ENCODE data around the gene MYO18B.

MYO18B gene

GRCh38 chr22:25843660-25844405 lies 101.8 kb downstream of the MYO18B start:
- TF ChIP-seq TSHZ2 (CRISPR knock-in tag; IDR thresholded peaks at IDR 0.05) (no peak), ESRRG (CRISPR knock-in tag; IDR thresholded peaks at IDR 0.05) (no peak), CSRNP3 (CRISPR knock-in tag; IDR thresholded peaks at IDR 0.05) (no peak), POU6F1 (CRISPR knock-in tag; IDR thresholded peaks at IDR 0.05; ENCODE audit: borderline replicate concordance, low read depth) (no peak), PPARA (CRISPR knock-in tag; IDR thresholded peaks at IDR 0.05; ENCODE audit: borderline replicate concordance) (no peak), OSR1 (CRISPR knock-in tag; IDR thresholded peaks at IDR 0.05) (no peak), SNAI2 (CRISPR knock-in tag; IDR thresholded peaks at IDR 0.05) (no peak), ZC3H10 (CRISPR knock-in tag; IDR thresholded peaks at IDR 0.05) (no peak), TCF4 (CRISPR knock-in tag; IDR thresholded peaks at IDR 0.05; ENCODE audit: borderline replicate concordance) (no peak), ZNF8 (CRISPR knock-in tag; IDR thresholded peaks at IDR 0.05) (no peak)

GRCh38 chr22:25844601-25845000 lies 102.6 kb downstream of the MYO18B start:
- no peak for ATAC-seq
- TF ChIP-seq ZC3H10 (CRISPR knock-in tag; IDR thresholded peaks at IDR 0.05): no peak
- no peak for TF ChIP-seq ZNF70 (CRISPR knock-in tag; IDR thresholded peaks at IDR 0.05)
- no peak for TF ChIP-seq ZFP3 (CRISPR knock-in tag; IDR thresholded peaks at IDR 0.05)

More at GRCh38 chr22:25843660-25844405, 101.8 kb downstream of the MYO18B start:
- ATAC-seq: no peak

- ATAC-seq: no peak
- TF ChIP-seq ARNTL (CRISPR knock-in tag; IDR thresholded peaks at IDR 0.05; ENCODE audit: borderline replicate concordance, low read depth) (no peak), TSHZ2 (CRISPR knock-in tag; IDR thresholded peaks at IDR 0.05) (no peak), ZNF8 (CRISPR knock-in tag; IDR thresholded peaks at IDR 0.05) (no peak), ZNF70 (CRISPR knock-in tag; IDR thresholded peaks at IDR 0.05) (no peak)
These were observed 104.2 kb downstream of the MYO18B start for GRCh38 chr22:25845985-25846745.

GRCh38 chr22:25847451-25847850 lies 105.5 kb downstream of the MYO18B start:
- no peak for ATAC-seq
- TF ChIP-seq PATZ1 (CRISPR knock-in tag; IDR thresholded peaks at IDR 0.05; ENCODE audit: borderline replicate concordance) (no peak), CREB5 (CRISPR knock-in tag; IDR thresholded peaks at IDR 0.05; ENCODE audit: low read depth) (no peak), TCF4 (CRISPR knock-in tag; IDR thresholded peaks at IDR 0.05; ENCODE audit: borderline replicate concordance) (no peak), ZFP30 (CRISPR knock-in tag; IDR thresholded peaks at IDR 0.05) (no peak), POU6F1 (CRISPR knock-in tag; IDR thresholded peaks at IDR 0.05; ENCODE audit: borderline replicate concordance, low read depth) (no peak), ZFP3 (CRISPR knock-in tag; IDR thresholded peaks at IDR 0.05) (no peak), OSR1 (CRISPR knock-in tag; IDR thresholded peaks at IDR 0.05) (no peak), SNAI2 (CRISPR knock-in tag; IDR thresholded peaks at IDR 0.05) (no peak), ZC3H10 (CRISPR knock-in tag; IDR thresholded peaks at IDR 0.05) (no peak), TOX (CRISPR knock-in tag; IDR thresholded peaks at IDR 0.05; ENCODE audit: borderline replicate concordance) (no peak), ZNF565 (CRISPR knock-in tag; conservative IDR thresholded peaks at IDR 0.05; ENCODE audit: low read depth) (no peak)
